Central memory CD8-positive, alpha-beta T cell (primary cell): ENCODE results near the gene ARID3B.
"Not testable (repeated sequence)": the region's sequence is repeated elsewhere in the genome, so short reads cannot be mapped to it uniquely, and the experiment has no call there.

Experiments used
- ATAC-seq: fragments of 150-1000 bp; cut with Tn5 transposase; replicated peaks from 2 replicates; pipeline ENCODE4 v1.10.0; 2022; ENCODE audit warnings: mild to moderate bottlenecking, moderate FRiP score, moderate number of reproducible peaks; ENCODE audit not compliant: poor library complexity, severe bottlenecking; ENCODE audit errors: extremely low read depth
- DNase-seq, 2 donors: peaks; one replicate each; pipeline ENCODE4 v3.0.0; 2021; ENCODE audit warnings: low spot score in 2 of 2
- H3K27ac Mint-ChIP-seq: one replicate; pipeline ENCODE4 v1.8.0; 2022; ENCODE audit warnings: low read depth, mild to moderate bottlenecking, moderate library complexity, mixed read lengths
- H3K27me3 Mint-ChIP-seq: one replicate; pipeline ENCODE4 v1.8.0; 2022; ENCODE audit warnings: mixed read lengths
- H3K36me3 Mint-ChIP-seq: one replicate; pipeline ENCODE4 v1.8.0; 2022; ENCODE audit warnings: mild to moderate bottlenecking, moderate library complexity, mixed read lengths; ENCODE audit not compliant: insufficient read depth
- H3K4me1 Mint-ChIP-seq: one replicate; pipeline ENCODE4 v1.8.0; 2022; ENCODE audit warnings: mixed read lengths
- H3K4me3 Mint-ChIP-seq: one replicate; pipeline ENCODE4 v1.8.0; 2022; ENCODE audit warnings: mild to moderate bottlenecking, moderate library complexity, mixed read lengths
- H3K9me3 Mint-ChIP-seq: one replicate; pipeline ENCODE4 v1.8.0; 2022; ENCODE audit warnings: mixed read lengths

Gene ARID3B

GRCh38 chr15:74517096-74517495 is 23.9 kb upstream of the ARID3B start:
- H3K9me3 Mint-ChIP-seq: no peaks in the 10 kb centered on the region
- ATAC-seq: no peak

GRCh38 chr15:74519311-74519710 is 21.7 kb upstream of the ARID3B start:
- Mint-ChIP-seq H3K27me3 (no peaks in the 10 kb centered on the region), H3K27ac (no peak overlapping the region), H3K9me3 (no peaks in the 10 kb centered on the region), H3K4me1 (no peaks in the 10 kb centered on the region), H3K36me3 (no peaks in the 10 kb centered on the region), H3K4me3 (no peak overlapping the region)
- DNase-seq (no peak), ATAC-seq (no peak)

More at GRCh38 chr15:74517096-74517495, 23.9 kb upstream of the ARID3B start:
- Mint-ChIP-seq H3K36me3 (no peaks in the 10 kb centered on the region), H3K27ac (no peak overlapping the region), H3K4me1 (no peaks in the 10 kb centered on the region), H3K27me3 (no peaks in the 10 kb centered on the region), H3K4me3 (no peak overlapping the region)
- DNase-seq: no peak

- no peaks in the 10 kb centered on the region for H3K36me3 Mint-ChIP-seq
- H3K4me1 Mint-ChIP-seq: no peaks in the 10 kb centered on the region
- DNase-seq (no peak), ATAC-seq (no peak)
- H3K4me3 Mint-ChIP-seq: no peak overlapping the region
- no peaks in the 10 kb centered on the region for H3K27me3 Mint-ChIP-seq
- H3K9me3 Mint-ChIP-seq: no peaks in the 10 kb centered on the region
- H3K27ac Mint-ChIP-seq: no peak overlapping the region
Observed at GRCh38 chr15:74520407-74520806, 20.6 kb upstream of the ARID3B start.

- Mint-ChIP-seq H3K9me3 (no peaks in the 10 kb centered on the region), H3K27ac (no peak overlapping the region), H3K36me3 (no peaks in the 10 kb centered on the region), H3K4me1 (no peaks in the 10 kb centered on the region), H3K27me3 (no peaks in the 10 kb centered on the region), H3K4me3 (no peak overlapping the region)
- ATAC-seq: no peak
- DNase-seq: no peak
Observed at GRCh38 chr15:74523982-74524381, 17.0 kb upstream of the ARID3B start.

- Mint-ChIP-seq H3K9me3 (no peaks in the 10 kb centered on the region), H3K36me3 (no peaks in the 10 kb centered on the region), H3K27ac (no peak overlapping the region), H3K4me3 (no peak overlapping the region), H3K4me1 (no peaks in the 10 kb centered on the region), H3K27me3 (no peaks in the 10 kb centered on the region)
- DNase-seq (no peak), ATAC-seq (no peak)
Observed at GRCh38 chr15:74525309-74525708, 15.7 kb upstream of the ARID3B start.

GRCh38 chr15:74525945-74526344 is 15.1 kb upstream of the ARID3B start:
- Mint-ChIP-seq H3K27ac (no peak overlapping the region), H3K36me3 (no peaks in the 10 kb centered on the region), H3K9me3 (no peaks in the 10 kb centered on the region), H3K4me3 (no peak overlapping the region), H3K4me1 (no peaks in the 10 kb centered on the region), H3K27me3 (no peaks in the 10 kb centered on the region)
- DNase-seq: no peak
- no peak for ATAC-seq

- Mint-ChIP-seq H3K27me3 (no peaks in the 10 kb centered on the region), H3K4me1 (no peaks in the 10 kb centered on the region), H3K4me3 (no peak overlapping the region), H3K36me3 (no peaks in the 10 kb centered on the region), H3K9me3 (no peaks in the 10 kb centered on the region), H3K27ac (no peak overlapping the region)
- no peak for DNase-seq
- no peak for ATAC-seq
Observed at GRCh38 chr15:74528876-74529275, 12.1 kb upstream of the ARID3B start.

GRCh38 chr15:74529921-74530320 is 11.1 kb upstream of the ARID3B start:
- Mint-ChIP-seq H3K4me1 (no peaks in the 10 kb centered on the region), H3K36me3 (no peaks in the 10 kb centered on the region), H3K9me3 (no peaks in the 10 kb centered on the region), H3K27ac (no peak overlapping the region), H3K4me3 (no peak overlapping the region), H3K27me3 (no peaks in the 10 kb centered on the region)
- no peak for DNase-seq
- no peak for ATAC-seq

GRCh38 chr15:74530771-74531143 is 10.3 kb upstream of the ARID3B start:
- no peak for DNase-seq
- no peaks in the 10 kb centered on the region for H3K27me3 Mint-ChIP-seq
- no peaks in the 10 kb centered on the region for H3K4me1 Mint-ChIP-seq
- no peak overlapping the region for H3K4me3 Mint-ChIP-seq
- H3K9me3 Mint-ChIP-seq: no peaks in the 10 kb centered on the region
- ATAC-seq: no peak
- H3K27ac Mint-ChIP-seq: no peak overlapping the region
- no peaks in the 10 kb centered on the region for H3K36me3 Mint-ChIP-seq

- H3K36me3 Mint-ChIP-seq: no peaks in the 10 kb centered on the region
- H3K4me3 Mint-ChIP-seq: no peak overlapping the region
- no peaks in the 10 kb centered on the region for H3K27me3 Mint-ChIP-seq
- ATAC-seq (no peak), DNase-seq (no peak)
- H3K27ac Mint-ChIP-seq: no peak overlapping the region
- no peaks in the 10 kb centered on the region for H3K9me3 Mint-ChIP-seq
- no peaks in the 10 kb centered on the region for H3K4me1 Mint-ChIP-seq
Observed at GRCh38 chr15:74531144-74531811, 9.7 kb upstream of the ARID3B start.

- H3K36me3 Mint-ChIP-seq: peaks cover 5% of the 10 kb centered on the region
- DNase-seq (no peak), ATAC-seq (no peak)
- no peaks in the 10 kb centered on the region for H3K27me3 Mint-ChIP-seq
- H3K27ac Mint-ChIP-seq: peak overlapping the region; percentile 46
- no peaks in the 10 kb centered on the region for H3K9me3 Mint-ChIP-seq
- H3K4me3 Mint-ChIP-seq: no peak overlapping the region
- peaks cover 7% of the 10 kb centered on the region for H3K4me1 Mint-ChIP-seq
Observed at GRCh38 chr15:74535388-74536084, 5.5 kb upstream of the ARID3B start.

GRCh38 chr15:74537736-74538135 is 3.3 kb upstream of the ARID3B start:
- H3K36me3 Mint-ChIP-seq: peaks cover 15% of the 10 kb centered on the region
- no peak overlapping the region for H3K27ac Mint-ChIP-seq
- DNase-seq: no peak
- ATAC-seq: no peak
- H3K9me3 Mint-ChIP-seq: no peaks in the 10 kb centered on the region
- H3K4me3 Mint-ChIP-seq: no peak overlapping the region
- H3K27me3 Mint-ChIP-seq: no peaks in the 10 kb centered on the region
- H3K4me1 Mint-ChIP-seq: peaks cover 27% of the 10 kb centered on the region

GRCh38 chr15:74539521-74539920 is 1.5 kb upstream of the ARID3B start:
- Mint-ChIP-seq H3K4me3 (peak overlapping the region; percentile 96), H3K36me3 (peaks cover 20% of the 10 kb centered on the region), H3K4me1 (peaks cover 38% of the 10 kb centered on the region)
- H3K27me3 Mint-ChIP-seq, H3K27ac Mint-ChIP-seq, ATAC-seq, H3K9me3 Mint-ChIP-seq, DNase-seq: not testable (repeated sequence)
